GM12874 (cell line): ENCODE measurements around the gene ADAM12.

Experiments
- CTCF ChIP-seq: IDR thresholded peaks from 2 replicates; pipeline ENCODE4 v1.5.1; 2011; ENCODE audit warnings: low read depth, mild to moderate bottlenecking, control low read depth, low read length, moderate library complexity; ENCODE audit not compliant: insufficient read depth

Gene ADAM12

GRCh38 chr10:126387931-126388911 lies at the start of gene ADAM12:
Gene ADAM12 (minus strand): TSS chr10:126388477. CDS start chr10:126388145, 332 bp downstream.
- TF ChIP-seq CTCF, result no peak

- TF ChIP-seq CTCF, result no peak
Observed at GRCh38 chr10:126437635-126438406, 49.5 kb upstream of the ADAM12 start.

- no peak for TF ChIP-seq CTCF
Observed at GRCh38 chr10:126434235-126434634, 46.0 kb upstream of the ADAM12 start.

GRCh38 chr10:126433351-126433750 lies 45.1 kb upstream of the ADAM12 start:
- TF ChIP-seq CTCF, result no peak

- no peak for TF ChIP-seq CTCF
Observed at GRCh38 chr10:126432507-126432906, 44.2 kb upstream of the ADAM12 start.

GRCh38 chr10:126431816-126432215 lies 43.5 kb upstream of the ADAM12 start:
- TF ChIP-seq CTCF, result no peak

GRCh38 chr10:126430512-126430911 lies 42.2 kb upstream of the ADAM12 start:
- TF ChIP-seq CTCF, result no peak
